ENCODE data around the gene TFE3.

GRCh38 chrX:48983081-48983480 is 60.1 kb downstream of the TFE3 start:
- TF ChIP-seq, protein P1, sequence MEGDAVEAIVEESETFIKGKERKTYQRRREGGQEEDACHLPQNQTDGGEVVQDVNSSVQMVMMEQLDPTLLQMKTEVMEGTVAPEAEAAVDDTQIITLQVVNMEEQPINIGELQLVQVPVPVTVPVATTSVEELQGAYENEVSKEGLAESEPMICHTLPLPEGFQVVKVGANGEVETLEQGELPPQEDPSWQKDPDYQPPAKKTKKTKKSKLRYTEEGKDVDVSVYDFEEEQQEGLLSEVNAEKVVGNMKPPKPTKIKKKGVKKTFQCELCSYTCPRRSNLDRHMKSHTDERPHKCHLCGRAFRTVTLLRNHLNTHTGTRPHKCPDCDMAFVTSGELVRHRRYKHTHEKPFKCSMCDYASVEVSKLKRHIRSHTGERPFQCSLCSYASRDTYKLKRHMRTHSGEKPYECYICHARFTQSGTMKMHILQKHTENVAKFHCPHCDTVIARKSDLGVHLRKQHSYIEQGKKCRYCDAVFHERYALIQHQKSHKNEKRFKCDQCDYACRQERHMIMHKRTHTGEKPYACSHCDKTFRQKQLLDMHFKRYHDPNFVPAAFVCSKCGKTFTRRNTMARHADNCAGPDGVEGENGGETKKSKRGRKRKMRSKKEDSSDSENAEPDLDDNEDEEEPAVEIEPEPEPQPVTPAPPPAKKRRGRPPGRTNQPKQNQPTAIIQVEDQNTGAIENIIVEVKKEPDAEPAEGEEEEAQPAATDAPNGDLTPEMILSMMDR (IDR thresholded peaks at IDR 0.05): no peak
- no peak for TF ChIP-seq POLR2A (IDR thresholded peaks at IDR 0.05)

Measured in Peyer's patch (tissue), 4 donors.